ENCODE data around the gene TUBGCP6. TPM values are rescaled to one million over a fixed set of nuclear protein-coding genes. Genes with fewer than 3 reads are reported as not detected.

TUBGCP6 gene
- total and polyA plus RNA-seq, 2 donors (not counting 3 experiments of a cell fraction or from before 2014, with no cell fraction given) = 33.1 to 45.3 TPM

GRCh38 chr22:50186761-50187523, 57.9 kb downstream of the TUBGCP6 start:
- peaks cover 40% of the 10 kb centered on the region for H3K4me1 ChIP-seq (ENCODE audit: control insufficient read depth, extremely low read depth, insufficient read depth, low read length)
- CTCF ChIA-PET = interaction anchor here (0.8 to 1.1 kb wide), 4 partner anchors 9 to 22 kb away, joined by 3 read pairs; no protein-coding TSS in a partner anchor
- H3K9me1 ChIP-seq (replicated peaks; ENCODE audit: control insufficient read depth, extremely low read depth, insufficient read depth, low read length) = no peaks in the 10 kb centered on the region
- no peak overlapping the region for H2AFZ ChIP-seq (ENCODE audit: low read depth, low read length)
- no peaks in the 10 kb centered on the region for H3K27me3 ChIP-seq (ENCODE audit: control insufficient read depth in 2 of 2, insufficient read depth in 2 of 2, low read length in 2 of 2)
- POLR2A ChIA-PET = no interaction called here
- peaks cover 0 to 1% of the 10 kb centered on the region in 2 experiments for H3K36me3 ChIP-seq (ENCODE audit: control insufficient read depth in 2 of 2, extremely low read depth in 1 of 2, insufficient read depth in 2 of 2, low read length in 2 of 2)
- no peaks in the 10 kb centered on the region for H4K20me1 ChIP-seq (replicated peaks; ENCODE audit: control insufficient read depth, extremely low read depth, insufficient read depth, low read length)
- intact Hi-C loops (cut with micrococcal nuclease) (loop anchor here (2.0 kb wide), 1 partner anchor 14 kb away; the partner anchor contains the start of gene SELENOO), dilution Hi-C loops (cut with MboI; ENCODE audit: extremely low pct_ligation_motif_present, low sequenced_read_pairs) (no loop called here)
- H3K9me3 ChIP-seq (replicated peaks; ENCODE audit: control insufficient read depth, insufficient read depth, low read length) = no peaks in the 10 kb centered on the region
- DNase-seq (ENCODE audit: low read depth, low spot score) = no peak
- no peak for TF ChIP-seq MYC (IDR thresholded peaks at IDR 0.05; ENCODE audit: low read depth, low read length)
- no peak for TF ChIP-seq JUN (IDR thresholded peaks at IDR 0.05; ENCODE audit: borderline replicate concordance, insufficient read depth, insufficient read length, low read depth)
- no peak for TF ChIP-seq CTCF (IDR thresholded peaks at IDR 0.05; ENCODE audit: extremely low read depth in 1 of 2, insufficient read depth in 1 of 2, low read depth in 1 of 2, low read length in 2 of 2)
- TF ChIP-seq EZH2 (IDR thresholded peaks at IDR 0.05; ENCODE audit: borderline replicate concordance, low read depth, low read length, severe bottlenecking) = no peak
- TF ChIP-seq POLR2AphosphoS5 (IDR thresholded peaks at IDR 0.05; ENCODE audit: insufficient read depth, low read depth, low read length) = no peak
- no peak for TF ChIP-seq FOS (IDR thresholded peaks at IDR 0.05; ENCODE audit: borderline replicate concordance, insufficient read depth, low read length)
- TF ChIP-seq POLR2A (IDR thresholded peaks at IDR 0.05; ENCODE audit: low read depth, low read length) = no peak
- TF ChIP-seq GATA2 (IDR thresholded peaks at IDR 0.05; ENCODE audit: insufficient read depth, insufficient read length, low read depth, low read length) = no peak
- no peak for TF ChIP-seq MAX (IDR thresholded peaks at IDR 0.05; ENCODE audit: insufficient read depth, insufficient read length)
- H3K79me2 ChIP-seq (ENCODE audit: control insufficient read depth, insufficient read depth, low read length) = peaks cover 53% of the 10 kb centered on the region
- H3K9ac ChIP-seq (replicated peaks; ENCODE audit: extremely low read depth, insufficient read depth, low read length) = peak overlapping the region; percentile 45
- FAIRE-seq = peak; percentile 44
- H3K4me2 ChIP-seq (ENCODE audit: insufficient read depth, low read length) = peak overlapping the region; percentile 51
- H3K27ac ChIP-seq (ENCODE audit: insufficient read depth, low read depth, low read length) = no peak overlapping the region
- H3K4me3 ChIP-seq (replicated peaks in 1 of 3; ENCODE audit: insufficient read depth in 1 of 3, low read depth in 1 of 3, low read length in 3 of 3) = peak overlapping the region; percentile 41 to 77 (median 42)
- no TSS peak for BruUV-seq (replicated peaks)

All from endothelial cell of umbilical vein (primary cell).